ENCODE measurements around the gene SPRY1.

Gene SPRY1

GRCh38 chr4:123449362-123449761, 52.8 kb downstream of the SPRY1 start:
- DNase-seq = no peak

- DNase-seq = peak; percentile 75
Observed at GRCh38 chr4:123449780-123450179, 53.2 kb downstream of the SPRY1 start.

- DNase-seq = no peak
Observed at GRCh38 chr4:123450393-123450792, 53.8 kb downstream of the SPRY1 start.

GRCh38 chr4:123452616-123453015, 56.0 kb downstream of the SPRY1 start:
- peak; percentile 94 for DNase-seq

GRCh38 chr4:123453061-123453680, 56.6 kb downstream of the SPRY1 start:
- peak; percentile 75 for DNase-seq

Data from inflammatory macrophage treated with lipopolysaccharide for 4 hours (primary cell).